Activated naive CD8-positive, alpha-beta T cell treated with anti-CD3 and anti-CD28 coated beads, Interleukin-2, amount 10 ng/mL, durations not matched to agents 7 days and 5 days (primary cell): ENCODE data around the gene PCK1. TPM values are rescaled to one million over a fixed set of nuclear protein-coding genes. Genes with fewer than 3 reads are reported as not detected.

ENCODE experiments used
- ATAC-seq: fragments of 150-1000 bp; cut with Tn5 transposase; one replicate; pipeline ENCODE4 v1.10.0; 2021; ENCODE audit warnings: low read depth, moderate library complexity
- POLR2A ChIA-PET: fragments of 350-600 bp; sonication (Branson Sonifier 250); formaldehyde crosslinking; loops from one replicate; lab custom pipeline; 2021; ENCODE audit warnings: antibody characterized with exemption; lab: Charles Lee
- DNase-seq: peaks from one replicate; pipeline ENCODE4 v3.0.0; 2021
- H3K27ac Mint-ChIP-seq: one replicate; pipeline ENCODE4 v1.8.0; 2022; ENCODE audit warnings: mild to moderate bottlenecking, mixed read lengths
- H3K27me3 Mint-ChIP-seq: one replicate; pipeline ENCODE4 v1.8.0; 2022; ENCODE audit warnings: mild to moderate bottlenecking, moderate library complexity, mixed read lengths
- H3K36me3 Mint-ChIP-seq: one replicate; pipeline ENCODE4 v1.8.0; 2021; ENCODE audit warnings: mild to moderate bottlenecking, mixed read lengths
- H3K4me1 Mint-ChIP-seq: one replicate; pipeline ENCODE4 v1.8.0; 2021; ENCODE audit warnings: mixed read lengths
- H3K4me3 Mint-ChIP-seq: one replicate; pipeline ENCODE4 v1.8.0; 2022; ENCODE audit warnings: mild to moderate bottlenecking, moderate library complexity, mixed read lengths
- H3K9me3 Mint-ChIP-seq: one replicate; pipeline ENCODE4 v1.8.0; 2021; ENCODE audit warnings: mixed read lengths
- total RNA-seq, 2 experiments: library from RNA; stranded (reverse); gene quantifications; one replicate each; pipeline ENCODE4 v1.2.3, GENCODE V29; 2021

The PCK1 gene
- total RNA-seq, 2 experiments from 2014 or later = not detected

DNA sequence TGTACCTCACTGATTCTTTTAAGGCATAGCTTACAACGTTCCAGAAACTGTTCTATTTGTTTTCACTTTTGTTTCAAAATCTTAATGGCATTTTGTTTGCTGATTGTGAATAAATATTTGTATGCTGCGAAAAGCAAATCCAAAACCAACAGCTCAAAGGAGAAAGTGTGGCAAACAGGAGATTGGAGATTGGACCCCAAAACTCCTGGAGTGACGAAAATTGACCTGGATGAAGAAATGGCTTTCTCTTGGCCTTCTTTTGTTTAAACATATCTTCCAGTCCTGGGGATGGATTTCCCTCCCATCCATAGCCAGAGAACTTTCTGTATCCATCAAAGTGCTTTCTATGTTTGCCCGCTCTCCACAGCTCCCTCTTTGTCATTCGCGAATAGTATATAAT lies 33.2 kb upstream of the PCK1 start:
- Mint-ChIP-seq H3K4me1 (peaks cover 5% of the 10 kb centered on the region), H3K36me3 (no peaks in the 10 kb centered on the region), H3K27ac (no peak overlapping the region), H3K9me3 (no peaks in the 10 kb centered on the region), H3K4me3 (no peak overlapping the region), H3K27me3 (peaks cover 7% of the 10 kb centered on the region)
- ATAC-seq = no peak
- POLR2A ChIA-PET = interaction anchor here (0.5 kb wide), 1 partner anchor 301 kb away, joined by 3 read pairs; no protein-coding TSS in a partner anchor
- DNase-seq = no peak

DNA sequence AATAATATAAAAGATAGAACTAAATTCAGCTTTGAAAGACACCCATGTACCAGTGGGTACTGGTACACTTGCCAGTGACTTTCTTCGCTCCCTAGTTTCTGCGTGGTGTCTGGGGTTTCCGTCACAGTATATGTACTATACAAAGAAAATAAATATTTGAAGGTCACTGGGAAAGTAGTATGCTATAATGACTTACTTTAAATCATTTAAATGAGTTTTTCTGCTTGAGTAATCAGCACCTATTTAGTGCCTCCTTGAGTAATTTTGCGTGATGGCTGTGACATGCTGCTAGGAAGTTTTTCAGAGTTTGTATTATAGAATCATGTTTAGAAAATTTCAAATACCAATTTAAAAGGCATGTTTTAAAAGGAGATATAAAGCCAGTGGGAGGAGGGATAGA lies 32.8 kb upstream of the PCK1 start:
- no peaks in the 10 kb centered on the region for H3K36me3 Mint-ChIP-seq
- H3K27ac Mint-ChIP-seq = no peak overlapping the region
- H3K4me3 Mint-ChIP-seq = no peak overlapping the region
- ATAC-seq (no peak), DNase-seq (no peak)
- POLR2A ChIA-PET = no interaction called here
- peaks cover under 1% of the 10 kb centered on the region for H3K4me1 Mint-ChIP-seq
- no peaks in the 10 kb centered on the region for H3K9me3 Mint-ChIP-seq
- H3K27me3 Mint-ChIP-seq = peaks cover 7% of the 10 kb centered on the region

DNA sequence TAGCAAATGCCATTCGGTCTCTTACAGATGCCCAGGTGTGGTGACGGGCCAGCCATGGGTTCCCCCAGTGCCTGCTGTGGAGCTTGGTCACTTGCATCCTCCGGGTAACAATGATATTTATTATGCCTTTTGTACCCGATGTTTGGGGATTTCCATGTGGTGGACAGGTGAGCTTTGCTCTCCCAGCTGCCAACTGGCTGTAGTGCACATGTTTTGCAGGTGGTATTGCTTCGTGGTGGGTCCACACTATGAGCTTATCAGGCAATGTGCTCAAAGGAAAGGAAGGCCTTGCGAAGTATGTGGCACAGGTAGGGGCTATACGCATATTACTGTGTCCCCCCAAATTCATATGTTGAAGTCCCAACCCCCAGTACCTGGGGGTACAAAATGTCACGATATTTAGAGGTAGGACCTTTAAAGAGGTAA lies 31.7 kb upstream of the PCK1 start:
- Mint-ChIP-seq H3K27me3 (peaks cover 14% of the 10 kb centered on the region), H3K4me1 (no peaks in the 10 kb centered on the region), H3K4me3 (no peak overlapping the region), H3K36me3 (no peaks in the 10 kb centered on the region), H3K27ac (no peak overlapping the region), H3K9me3 (no peaks in the 10 kb centered on the region)
- POLR2A ChIA-PET = no interaction called here
- ATAC-seq (no peak), DNase-seq (no peak)

DNA sequence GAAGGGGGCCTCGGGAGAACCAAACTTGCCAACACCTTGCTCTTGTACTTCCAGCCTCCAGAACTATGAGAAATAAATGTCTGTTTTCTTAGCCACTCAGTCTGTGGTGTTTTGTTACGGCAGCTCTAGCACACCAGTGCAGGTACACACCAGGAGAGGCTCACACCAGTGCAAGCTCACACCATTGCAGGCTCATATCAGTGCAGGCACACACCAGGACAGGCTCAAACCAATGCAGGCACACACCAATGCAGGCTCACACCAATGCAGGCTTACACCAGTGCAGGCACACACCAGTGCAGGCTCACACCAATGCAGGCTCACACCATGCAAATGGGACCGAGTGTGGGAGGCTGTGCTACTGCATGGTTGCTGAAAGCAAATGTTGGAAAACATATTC lies 31.1 kb upstream of the PCK1 start:
- H3K27ac Mint-ChIP-seq = no peak overlapping the region
- no peaks in the 10 kb centered on the region for H3K36me3 Mint-ChIP-seq
- H3K4me3 Mint-ChIP-seq = no peak overlapping the region
- ATAC-seq (no peak), DNase-seq (no peak)
- H3K9me3 Mint-ChIP-seq = no peaks in the 10 kb centered on the region
- no peaks in the 10 kb centered on the region for H3K4me1 Mint-ChIP-seq
- POLR2A ChIA-PET = no interaction called here
- peaks cover 16% of the 10 kb centered on the region for H3K27me3 Mint-ChIP-seq

DNA sequence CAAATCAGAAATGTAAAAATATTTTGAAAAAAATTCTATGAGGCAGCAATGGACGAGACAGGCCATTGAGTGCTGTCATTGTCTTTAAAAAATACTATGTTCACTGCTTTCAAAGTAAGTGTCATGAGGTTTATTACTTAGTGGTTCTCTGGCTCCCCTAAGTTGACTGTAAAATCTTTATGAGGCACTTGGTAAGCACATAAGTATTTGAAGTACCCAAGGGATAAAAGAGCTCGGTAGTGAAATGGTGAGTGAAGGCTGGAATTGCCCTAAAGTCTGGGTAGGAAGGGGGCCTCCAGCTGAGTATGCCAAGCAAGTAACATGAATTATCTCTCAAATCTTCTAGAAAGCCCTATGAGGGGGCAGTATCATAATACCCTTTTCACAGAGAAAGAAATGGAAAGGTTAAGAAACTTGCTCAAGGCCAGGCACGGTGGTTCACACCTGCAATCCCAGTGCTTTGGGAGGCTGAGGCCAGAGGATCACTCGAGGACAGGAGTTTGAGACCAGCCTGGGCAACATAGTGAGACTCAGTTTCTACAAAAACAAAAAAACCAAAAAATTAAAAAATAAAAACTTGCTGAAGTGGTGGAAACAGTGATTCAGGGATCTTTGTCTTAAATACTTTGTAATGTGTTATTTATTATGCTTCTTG lies 30.5 kb upstream of the PCK1 start:
- ATAC-seq (no peak), DNase-seq (no peak)
- H3K9me3 Mint-ChIP-seq = no peaks in the 10 kb centered on the region
- POLR2A ChIA-PET = no interaction called here
- peaks cover 20% of the 10 kb centered on the region for H3K27me3 Mint-ChIP-seq
- H3K27ac Mint-ChIP-seq = no peak overlapping the region
- no peaks in the 10 kb centered on the region for H3K36me3 Mint-ChIP-seq
- no peak overlapping the region for H3K4me3 Mint-ChIP-seq
- no peaks in the 10 kb centered on the region for H3K4me1 Mint-ChIP-seq

DNA sequence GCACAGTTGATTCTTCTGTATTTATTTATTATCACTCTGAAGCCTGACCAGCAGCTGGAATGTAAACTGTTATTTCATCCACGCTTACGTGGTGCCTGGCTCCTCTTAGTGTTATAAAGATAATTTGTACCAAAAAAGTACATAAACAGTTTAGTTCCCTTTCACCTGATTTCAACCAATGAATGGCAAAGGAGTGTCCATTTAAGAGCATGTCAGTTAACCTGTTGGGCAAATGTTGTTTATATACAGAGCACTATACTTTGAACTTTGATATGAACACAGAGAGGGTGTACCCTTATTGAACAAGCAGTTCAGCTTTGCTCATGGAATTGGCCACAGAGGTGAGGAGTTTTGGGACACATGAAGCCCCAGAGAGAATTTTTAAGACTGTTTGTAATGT lies 28.8 kb upstream of the PCK1 start:
- Mint-ChIP-seq H3K27me3 (peaks cover 31% of the 10 kb centered on the region), H3K27ac (no peak overlapping the region), H3K4me3 (no peak overlapping the region), H3K36me3 (no peaks in the 10 kb centered on the region), H3K4me1 (no peaks in the 10 kb centered on the region), H3K9me3 (no peaks in the 10 kb centered on the region)
- DNase-seq (no peak), ATAC-seq (no peak)
- POLR2A ChIA-PET = no interaction called here

DNA sequence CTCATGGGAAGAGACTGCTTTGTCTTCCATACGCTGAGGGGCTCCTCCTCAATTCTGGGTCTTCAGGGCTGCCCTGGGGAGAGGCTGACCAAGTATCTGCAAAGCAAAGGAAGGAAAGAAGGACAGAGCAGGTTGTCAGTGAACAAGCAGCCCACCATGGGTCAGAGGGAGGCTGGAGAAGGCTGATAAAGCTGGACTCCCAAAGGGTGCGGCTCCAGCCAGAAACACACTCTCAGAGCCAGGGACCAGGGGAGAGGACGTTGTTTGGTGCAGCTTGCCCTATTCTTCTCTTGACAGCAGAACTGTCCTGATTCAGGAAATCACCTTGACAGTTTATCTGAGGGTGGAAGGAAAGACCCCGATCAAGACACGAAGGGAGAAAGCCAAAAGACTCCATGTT lies 25.6 kb upstream of the PCK1 start:
- Mint-ChIP-seq H3K9me3 (no peaks in the 10 kb centered on the region), H3K4me1 (no peaks in the 10 kb centered on the region), H3K27me3 (peaks cover 40% of the 10 kb centered on the region), H3K36me3 (no peaks in the 10 kb centered on the region), H3K27ac (no peak overlapping the region), H3K4me3 (no peak overlapping the region)
- POLR2A ChIA-PET = no interaction called here
- no peak for DNase-seq
- ATAC-seq = no peak

DNA sequence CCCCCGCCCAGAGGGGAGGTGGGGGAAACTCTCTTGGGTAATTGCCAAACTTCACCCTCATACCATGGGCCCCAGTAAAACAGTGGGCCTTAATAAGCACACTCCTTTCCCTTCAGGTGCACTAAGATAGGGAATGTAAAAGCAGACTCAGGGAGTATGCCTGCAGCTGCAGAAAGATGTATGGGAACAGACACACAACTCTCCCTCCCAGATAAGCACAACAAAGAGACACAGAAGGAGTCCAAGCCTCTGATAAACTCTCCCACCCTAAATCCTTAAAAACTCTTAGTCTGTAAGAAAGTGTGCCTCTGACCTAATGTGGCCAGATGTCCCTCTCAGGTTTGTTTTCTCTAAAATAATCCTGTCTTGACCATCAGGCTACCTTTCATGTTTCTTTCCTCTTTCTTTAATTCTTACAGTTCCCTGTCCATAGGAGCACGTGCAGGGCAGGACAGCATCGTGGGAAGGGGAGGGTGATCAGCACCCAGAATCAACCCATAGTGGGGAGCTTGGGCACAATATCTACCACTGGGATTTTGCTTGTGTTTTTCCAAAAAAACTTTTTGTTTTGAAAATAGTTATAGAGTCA lies 24.7 kb upstream of the PCK1 start:
- Mint-ChIP-seq H3K9me3 (no peaks in the 10 kb centered on the region), H3K4me3 (no peak overlapping the region), H3K27ac (no peak overlapping the region), H3K27me3 (peaks cover 35% of the 10 kb centered on the region), H3K36me3 (no peaks in the 10 kb centered on the region), H3K4me1 (no peaks in the 10 kb centered on the region)
- ATAC-seq (no peak), DNase-seq (no peak)
- POLR2A ChIA-PET = no interaction called here

DNA sequence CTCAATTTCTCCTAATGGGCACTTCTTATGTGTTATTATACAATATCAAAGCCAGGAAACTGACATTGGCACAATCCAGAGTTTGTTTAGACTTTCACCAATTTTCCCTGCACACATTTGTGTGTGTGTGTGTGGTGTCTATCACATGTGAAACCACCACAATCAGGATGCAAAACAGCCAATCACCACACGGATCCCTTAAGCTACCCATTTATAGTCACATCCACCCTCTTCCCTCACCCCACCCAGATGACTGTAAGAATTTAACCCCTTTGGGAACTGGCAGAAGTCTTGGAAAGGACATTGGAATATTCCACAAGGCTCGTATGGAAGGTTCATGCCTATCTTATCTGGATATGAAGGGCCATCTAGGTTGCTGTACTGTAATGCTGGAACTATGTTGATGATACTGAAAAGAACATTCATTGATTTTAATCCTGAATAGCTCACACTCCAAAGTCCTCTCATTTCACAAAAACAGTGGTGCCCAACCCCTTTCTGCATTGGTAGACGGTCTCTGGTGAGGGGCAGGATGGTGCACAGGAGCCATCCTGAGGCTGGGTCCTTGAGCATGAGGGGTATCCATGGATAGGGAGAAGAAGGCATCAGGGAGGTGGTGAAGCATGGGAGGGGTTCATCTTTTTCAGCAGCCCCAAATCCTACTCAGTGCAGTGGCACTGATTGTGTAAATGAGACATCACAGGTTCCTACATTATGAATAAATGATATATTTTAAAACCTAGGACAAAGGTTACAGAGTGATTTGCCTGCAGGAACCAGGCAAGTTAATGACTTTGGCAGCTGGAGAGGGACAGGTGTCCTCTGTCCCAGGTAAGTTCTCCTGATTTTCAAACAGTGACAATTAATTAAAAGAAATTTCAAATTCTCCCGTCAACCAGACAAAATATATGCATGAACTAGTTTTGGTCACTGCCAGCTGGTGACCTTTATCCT lies 23.9 kb upstream of the PCK1 start:
- Mint-ChIP-seq H3K27me3 (peaks cover 35% of the 10 kb centered on the region), H3K36me3 (no peaks in the 10 kb centered on the region), H3K9me3 (no peaks in the 10 kb centered on the region), H3K4me3 (no peak overlapping the region), H3K27ac (no peak overlapping the region), H3K4me1 (no peaks in the 10 kb centered on the region)
- ATAC-seq (no peak), DNase-seq (no peak)
- POLR2A ChIA-PET = no interaction called here

DNA sequence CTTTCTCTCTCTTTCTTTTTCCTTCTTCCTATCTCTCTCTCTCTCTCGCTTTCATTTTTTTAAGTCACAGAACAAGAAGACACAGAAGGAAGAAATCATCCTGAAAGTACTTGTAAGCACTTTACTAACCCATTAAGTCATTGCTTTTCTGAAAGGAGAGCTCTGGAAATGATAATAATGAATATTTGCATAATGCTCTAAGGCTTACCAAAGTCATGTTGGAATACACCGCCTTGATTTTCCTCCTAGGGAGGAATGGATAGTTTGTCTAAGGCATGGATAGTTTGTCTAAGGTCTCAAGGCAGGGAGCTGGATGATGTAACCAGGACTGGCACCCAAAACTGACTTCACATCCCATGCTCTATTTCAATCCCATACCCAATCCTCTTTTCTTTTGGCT lies 23.1 kb upstream of the PCK1 start:
- DNase-seq (no peak), ATAC-seq (no peak)
- Mint-ChIP-seq H3K4me1 (no peaks in the 10 kb centered on the region), H3K27ac (no peak overlapping the region), H3K4me3 (no peak overlapping the region), H3K36me3 (no peaks in the 10 kb centered on the region), H3K27me3 (peaks cover 35% of the 10 kb centered on the region), H3K9me3 (no peaks in the 10 kb centered on the region)
- POLR2A ChIA-PET = no interaction called here

DNA sequence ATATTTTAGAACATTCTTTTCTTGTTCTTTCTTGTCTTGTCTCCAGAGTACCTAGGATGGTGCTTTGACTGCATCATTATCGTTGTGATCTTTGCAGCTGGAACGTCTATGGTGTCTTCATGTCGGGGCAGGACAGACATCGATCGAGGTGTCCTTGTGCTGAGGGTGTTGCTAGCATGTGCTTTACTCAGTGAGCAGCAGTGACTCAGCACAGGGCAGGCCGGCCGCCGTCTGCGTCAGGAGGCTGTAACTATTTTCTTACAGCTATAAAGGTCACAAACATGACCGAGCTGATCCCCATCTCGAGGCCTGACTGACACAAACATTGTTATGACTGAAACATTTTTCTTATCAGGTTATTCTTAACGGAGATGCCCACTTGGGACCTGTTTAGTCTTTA lies 21.0 kb upstream of the PCK1 start:
- no peaks in the 10 kb centered on the region for H3K4me1 Mint-ChIP-seq
- POLR2A ChIA-PET = no interaction called here
- no peak for ATAC-seq

DNA sequence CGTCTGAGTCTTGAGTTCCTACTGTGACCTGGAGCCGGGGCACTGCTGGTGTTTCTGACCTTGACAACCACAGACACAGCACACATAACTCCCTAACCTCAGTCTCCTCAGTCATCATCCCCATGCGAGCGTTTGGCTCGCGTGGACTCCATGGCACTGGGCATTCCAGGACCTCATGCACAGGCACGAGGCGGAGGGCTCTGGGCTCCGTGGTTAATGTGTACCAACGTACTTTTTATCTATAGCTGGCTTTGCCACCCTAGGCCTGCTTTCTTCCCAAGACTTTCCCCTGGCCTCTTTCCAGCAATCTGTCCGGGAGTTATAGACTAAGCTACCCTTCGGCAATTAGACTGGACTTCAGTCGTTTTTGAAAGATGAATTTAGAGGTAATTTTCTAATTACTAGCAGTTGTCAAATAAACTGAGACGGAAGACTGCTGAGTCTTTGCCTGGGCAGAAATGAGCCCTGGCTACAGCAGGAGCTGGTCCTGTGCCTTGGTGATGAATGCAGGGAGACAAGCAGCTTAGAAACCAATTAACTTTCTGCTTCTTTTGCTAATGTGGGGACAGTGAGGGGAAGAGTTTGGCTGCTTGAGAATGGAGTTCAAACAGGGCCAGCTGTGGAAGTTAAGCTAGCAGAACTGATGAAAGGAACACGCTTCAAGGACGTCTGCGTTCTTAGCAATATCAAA lies 19.9 kb upstream of the PCK1 start:
- no peak overlapping the region for H3K4me3 Mint-ChIP-seq
- no peaks in the 10 kb centered on the region for H3K36me3 Mint-ChIP-seq
- H3K27ac Mint-ChIP-seq = no peak overlapping the region
- no peaks in the 10 kb centered on the region for H3K4me1 Mint-ChIP-seq
- H3K9me3 Mint-ChIP-seq = no peaks in the 10 kb centered on the region
- ATAC-seq = no peak
- peaks cover 25% of the 10 kb centered on the region for H3K27me3 Mint-ChIP-seq
- DNase-seq = no peak
- POLR2A ChIA-PET = no interaction called here

More for the DNA sequence above, 21.0 kb upstream of the PCK1 start:
- H3K9me3 Mint-ChIP-seq = no peaks in the 10 kb centered on the region
- H3K27me3 Mint-ChIP-seq = peaks cover 31% of the 10 kb centered on the region
- no peak overlapping the region for H3K4me3 Mint-ChIP-seq
- H3K27ac Mint-ChIP-seq = no peak overlapping the region
- no peaks in the 10 kb centered on the region for H3K36me3 Mint-ChIP-seq
- DNase-seq = no peak

DNA sequence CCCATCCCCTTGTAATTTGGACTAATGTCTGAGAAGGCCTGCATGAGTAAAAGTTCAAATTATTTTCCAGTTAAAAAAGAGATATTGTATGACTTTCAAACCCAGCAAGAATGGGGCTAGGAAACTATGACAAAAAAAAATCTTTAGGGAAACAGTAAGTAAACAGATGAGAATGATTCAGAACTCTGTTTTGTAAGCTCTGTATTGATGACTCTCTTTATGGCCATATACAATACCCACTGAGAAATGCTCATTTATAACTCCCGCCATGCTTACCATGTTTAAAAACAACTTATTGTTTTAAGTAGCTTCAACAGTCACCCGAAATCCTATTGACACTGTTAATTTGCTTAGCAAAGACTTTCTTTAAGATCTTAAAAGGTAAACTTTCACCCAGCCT lies 17.2 kb upstream of the PCK1 start:
- peaks cover 11% of the 10 kb centered on the region for H3K27me3 Mint-ChIP-seq
- H3K27ac Mint-ChIP-seq = no peak overlapping the region
- H3K4me1 Mint-ChIP-seq = no peaks in the 10 kb centered on the region
- H3K36me3 Mint-ChIP-seq = no peaks in the 10 kb centered on the region
- ATAC-seq (no peak), DNase-seq (no peak)
- POLR2A ChIA-PET = no interaction called here
- H3K4me3 Mint-ChIP-seq = no peak overlapping the region
- no peaks in the 10 kb centered on the region for H3K9me3 Mint-ChIP-seq
